Inflammatory macrophage treated with lipopolysaccharide for 4 hours (primary cell): ENCODE measurements around the gene OST4.
"Not testable (repeated sequence)": the region's sequence is repeated elsewhere in the genome, so short reads cannot be mapped to it uniquely, and the experiment has no call there.

ENCODE experiments used
- DNase-seq: peaks from one replicate; pipeline ENCODE4 v3.0.0-alpha.2; 2020

The OST4 gene

DNA sequence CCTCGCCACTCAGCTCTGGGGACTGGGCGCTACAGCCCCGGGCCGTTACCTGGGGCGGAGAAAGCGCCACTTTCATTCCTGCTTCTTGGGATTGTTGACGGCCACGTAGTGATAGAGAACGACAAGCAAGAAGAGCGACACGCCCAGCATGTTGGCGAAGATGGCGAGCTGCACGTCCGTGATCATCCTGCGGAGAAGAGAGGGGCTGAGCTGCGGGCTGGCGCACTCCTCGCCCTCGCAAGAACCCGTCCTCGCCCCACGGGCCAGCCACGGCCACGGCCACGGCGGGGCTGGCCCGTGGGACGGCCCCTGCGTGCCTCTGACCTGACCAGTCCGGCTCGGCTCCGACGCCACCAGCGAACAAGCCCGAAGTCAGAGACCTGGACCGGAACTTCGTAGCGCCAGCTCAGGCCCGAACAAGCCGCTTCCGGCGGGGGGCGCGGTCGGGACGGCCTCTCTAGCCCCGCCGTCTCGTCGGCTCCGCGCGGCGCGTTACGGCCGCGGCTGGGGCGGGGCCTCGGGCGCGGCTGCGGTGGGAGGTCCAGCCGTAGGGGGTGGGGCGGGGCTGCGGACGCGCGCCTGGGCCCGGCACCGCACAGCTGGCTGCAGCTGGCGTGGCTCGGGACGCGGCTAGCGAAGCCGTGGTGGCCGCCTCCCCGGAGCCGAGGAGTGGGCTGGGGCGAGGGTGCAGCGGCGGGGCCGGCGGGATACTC is at the start of gene OST4:
OST4 (minus strand) TSS at position 378 of the 713 bp plus-strand sequence.
- DNase-seq = peak; percentile 95

DNA sequence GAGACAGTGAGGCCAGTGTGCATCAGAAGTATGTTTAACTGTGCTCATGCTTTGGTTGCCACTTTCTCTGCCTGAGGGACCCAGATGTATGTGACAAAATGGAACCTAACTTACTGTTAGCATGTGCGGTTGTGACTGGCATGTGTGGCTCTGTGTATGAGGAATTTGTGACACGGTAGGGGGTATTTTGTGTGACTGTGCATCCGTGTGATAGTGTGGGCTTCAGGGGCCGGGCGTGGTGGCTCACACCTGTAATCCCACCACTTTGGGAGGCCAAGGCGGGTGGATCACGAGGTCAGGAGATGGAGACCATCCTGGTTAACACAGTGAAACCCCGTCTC is 47.8 kb upstream of the OST4 start:
- DNase-seq = not testable (repeated sequence)

DNA sequence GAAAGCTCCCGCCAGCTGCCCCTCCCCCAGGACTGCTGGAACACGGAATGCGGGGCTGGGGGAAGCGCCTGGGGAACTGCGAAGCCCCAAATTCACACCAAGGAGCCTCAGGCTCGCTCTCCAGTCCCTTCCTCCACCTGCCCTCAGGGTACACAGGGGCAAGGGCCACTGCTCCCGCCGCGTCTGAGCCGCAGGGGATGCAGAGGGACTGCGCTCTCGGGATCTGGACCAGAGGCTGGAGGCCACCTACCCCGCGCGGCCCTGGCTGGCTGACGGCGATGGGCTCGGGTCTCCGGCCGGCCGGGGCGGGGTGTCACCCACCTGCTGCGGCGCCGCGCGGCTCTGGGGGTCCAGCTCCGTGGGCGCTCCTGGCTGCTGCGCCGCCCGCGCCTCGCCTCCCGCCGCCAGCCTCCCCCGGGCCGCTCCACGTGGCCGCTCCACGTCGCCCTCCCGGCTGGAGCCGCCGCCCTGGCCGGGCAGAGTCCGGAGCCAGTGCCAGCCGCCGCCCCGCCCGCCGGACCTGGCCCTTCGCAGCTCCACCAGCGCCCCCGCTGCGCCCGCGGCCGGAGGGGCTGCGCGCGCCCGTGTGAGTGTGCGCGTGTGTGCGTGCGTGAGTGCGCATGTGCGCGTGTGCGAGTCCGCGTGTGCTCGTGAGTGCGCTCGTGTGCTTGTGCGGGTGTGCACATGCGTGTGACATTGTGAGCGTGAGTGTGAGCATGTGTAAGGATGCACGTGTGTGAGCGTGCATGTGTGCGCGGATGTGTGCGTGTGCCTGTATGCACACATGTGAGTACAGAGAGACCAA is 47.3 kb upstream of the OST4 start, which contains the start of gene CGREF1:
CGREF1 (minus strand) TSS at position 604 of the 805 bp plus-strand sequence. CDS start 14,762 bp downstream, outside the sequence.
- DNase-seq = no peak

DNA sequence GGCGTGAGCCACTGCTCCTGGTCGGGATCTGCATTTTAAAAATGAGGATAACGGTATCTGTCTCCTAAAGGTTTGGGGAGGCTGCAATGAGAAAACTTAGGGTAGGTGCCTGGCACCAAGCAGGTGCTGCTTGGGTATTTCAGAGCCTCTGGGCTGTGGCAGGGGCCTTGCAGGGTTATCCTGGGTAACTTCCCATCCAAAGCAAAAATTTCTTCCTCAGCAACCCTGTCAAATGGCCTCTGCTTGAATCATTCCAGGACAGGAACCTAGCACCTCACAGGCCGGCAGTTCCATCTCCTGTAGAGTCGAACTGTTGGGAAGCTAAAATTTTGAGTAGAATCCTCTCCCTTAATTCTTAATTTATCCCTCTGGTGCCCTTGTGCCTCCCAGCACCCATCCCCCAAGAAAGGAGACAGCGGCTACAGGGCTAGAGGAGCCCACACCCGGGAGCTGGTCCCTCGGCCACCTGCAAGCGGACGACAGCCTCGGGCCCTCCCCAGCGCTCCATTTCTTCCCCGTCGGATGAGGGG is 46.6 kb upstream of the OST4 start:
- no peak for DNase-seq

DNA sequence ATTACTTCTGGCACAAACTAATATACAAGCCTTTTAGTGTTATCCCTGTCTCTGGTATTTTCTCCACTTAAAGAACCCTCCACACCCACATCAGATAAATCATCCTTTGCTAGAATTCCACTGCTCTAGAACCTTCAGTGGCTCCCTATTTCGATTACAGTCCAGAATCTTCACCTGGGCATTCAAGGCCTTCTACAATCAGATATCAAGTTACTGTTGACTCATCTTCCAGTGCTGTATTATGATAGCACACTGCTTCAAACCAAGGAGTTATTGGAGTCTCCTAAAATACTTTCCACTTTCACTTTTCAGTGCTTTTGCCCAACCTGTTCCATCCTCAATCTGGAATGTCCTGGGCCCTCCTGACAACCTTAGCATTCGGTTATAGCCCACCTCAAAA is 44.1 kb upstream of the OST4 start:
- DNase-seq = no peak

DNA sequence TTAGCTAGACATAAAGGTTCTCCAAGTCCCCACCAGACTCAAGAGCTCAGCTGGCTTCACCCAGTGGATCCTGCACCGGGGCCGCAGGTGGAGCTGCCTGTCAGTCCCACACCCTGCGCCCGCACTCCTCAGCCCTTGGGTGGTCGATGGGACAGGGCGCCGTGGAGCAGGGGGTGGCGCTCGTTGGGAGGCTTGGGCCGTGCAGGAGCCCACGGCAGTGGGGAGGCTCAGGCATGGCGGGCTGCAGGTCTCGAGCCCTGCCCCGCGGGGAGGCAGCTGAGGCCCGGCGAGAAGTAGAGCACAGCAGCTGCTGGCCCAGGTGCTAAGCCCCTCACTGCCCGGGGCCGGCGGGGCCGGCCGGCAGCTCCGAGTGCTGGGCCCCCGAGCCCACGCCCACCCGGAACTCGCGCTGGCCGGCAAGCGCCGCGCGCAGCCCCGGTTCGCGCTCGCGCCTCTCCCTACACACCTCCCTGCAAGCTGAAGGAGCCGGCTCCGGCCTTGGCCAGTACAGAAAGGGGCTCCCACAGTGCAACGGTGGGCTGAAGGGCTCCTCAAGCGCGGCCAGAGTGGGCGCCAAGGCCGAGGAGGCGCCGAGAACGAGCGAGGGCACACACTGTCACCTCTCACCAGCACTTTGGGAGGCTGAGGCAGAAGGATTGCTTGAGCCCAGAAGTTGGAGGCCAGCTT is 40.1 kb upstream of the OST4 start:
- not testable (repeated sequence) for DNase-seq

DNA sequence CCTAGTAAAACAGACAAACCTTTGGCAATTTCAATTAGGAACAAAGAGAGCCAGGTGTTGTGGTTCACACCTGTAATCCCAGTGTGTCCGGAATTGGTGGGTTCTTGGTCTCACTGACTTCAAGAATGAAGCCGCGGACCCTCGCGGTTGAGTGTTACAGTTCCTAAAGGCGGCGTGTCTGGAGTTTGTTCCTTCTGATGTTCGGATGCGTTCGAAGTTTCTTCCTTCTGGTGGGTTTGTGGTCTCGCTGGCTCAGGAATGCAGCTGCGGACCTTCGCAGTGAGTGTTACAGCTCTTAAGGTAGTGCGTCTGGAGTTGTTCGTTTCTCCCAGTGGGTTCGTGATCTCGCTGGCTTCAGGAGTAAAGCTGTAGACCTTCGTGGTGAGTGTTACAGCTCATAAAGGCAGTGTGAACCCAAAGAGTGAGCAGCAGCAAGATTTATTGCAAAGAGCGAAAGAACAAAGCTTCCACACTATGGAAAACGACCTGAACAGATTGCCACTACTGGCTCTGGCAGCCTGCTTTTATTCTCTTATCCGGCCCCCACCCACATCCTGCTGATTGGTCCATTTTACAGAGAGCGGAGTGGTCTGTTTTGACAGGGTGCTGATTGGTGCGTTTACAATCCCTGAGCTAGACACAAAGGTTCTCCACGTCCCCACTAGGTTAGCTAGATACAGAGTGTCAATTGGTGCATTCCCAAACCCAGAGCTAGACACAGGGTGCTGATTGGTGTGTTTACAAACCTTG is 39.3 kb upstream of the OST4 start:
- DNase-seq = not testable (repeated sequence)

DNA sequence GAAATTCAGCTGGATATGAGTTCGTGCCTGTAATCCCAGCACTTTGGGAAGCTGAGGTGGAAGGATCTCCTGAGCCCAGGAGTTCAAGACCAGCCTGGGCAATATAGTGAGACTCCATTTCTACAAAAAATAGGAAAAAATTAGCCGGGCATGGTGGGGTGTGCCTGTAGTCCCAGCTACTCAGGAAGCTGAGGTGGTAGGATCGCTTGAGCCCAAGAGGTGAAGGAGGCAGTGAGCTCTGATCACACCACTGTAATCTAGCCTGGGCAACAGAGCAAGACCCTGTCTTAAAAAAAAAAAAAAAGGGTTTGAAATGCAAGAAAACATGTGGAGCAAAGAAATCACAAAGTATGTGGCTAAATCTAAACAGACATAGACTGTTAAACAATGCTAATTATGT is 37.6 kb upstream of the OST4 start:
- no peak for DNase-seq

DNA sequence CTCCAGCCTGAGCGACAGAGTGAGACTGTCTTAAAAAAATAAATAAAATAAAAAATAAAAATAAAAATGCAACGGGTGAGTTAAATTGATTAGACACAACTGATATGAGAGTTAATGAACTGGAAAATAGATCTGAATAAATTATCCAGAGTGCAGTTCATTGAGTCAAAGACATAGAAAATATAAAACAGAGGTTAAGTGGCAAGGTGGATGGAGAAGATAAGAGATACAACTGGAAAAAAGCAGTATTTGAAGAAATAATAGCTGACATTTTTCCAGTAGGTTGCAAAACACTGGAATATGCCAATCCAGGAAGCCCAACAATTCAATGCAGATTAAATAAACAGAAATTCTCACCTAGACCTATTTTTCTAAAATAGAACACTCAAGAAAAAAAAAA is 36.8 kb upstream of the OST4 start:
- DNase-seq = no peak

DNA sequence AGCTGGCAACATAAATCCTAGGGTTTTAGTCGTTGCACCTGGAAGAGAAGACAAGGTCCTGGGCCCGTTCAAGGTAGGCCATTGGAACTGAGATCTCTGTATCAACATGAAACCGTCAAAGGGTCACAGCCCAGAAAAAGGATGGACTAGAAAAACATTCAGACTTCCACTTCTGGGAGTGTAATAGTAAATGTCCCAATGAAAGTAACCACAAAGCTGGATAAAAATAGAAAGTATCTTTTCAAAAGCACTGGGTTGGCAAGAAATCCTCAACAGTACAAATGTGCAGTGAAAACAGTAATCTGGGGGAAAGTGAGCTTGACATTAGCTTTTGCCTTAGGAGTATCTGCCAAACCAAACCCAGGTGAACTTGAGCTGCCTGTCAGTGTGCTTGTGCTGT is 34.5 kb upstream of the OST4 start:
- no peak for DNase-seq

DNA sequence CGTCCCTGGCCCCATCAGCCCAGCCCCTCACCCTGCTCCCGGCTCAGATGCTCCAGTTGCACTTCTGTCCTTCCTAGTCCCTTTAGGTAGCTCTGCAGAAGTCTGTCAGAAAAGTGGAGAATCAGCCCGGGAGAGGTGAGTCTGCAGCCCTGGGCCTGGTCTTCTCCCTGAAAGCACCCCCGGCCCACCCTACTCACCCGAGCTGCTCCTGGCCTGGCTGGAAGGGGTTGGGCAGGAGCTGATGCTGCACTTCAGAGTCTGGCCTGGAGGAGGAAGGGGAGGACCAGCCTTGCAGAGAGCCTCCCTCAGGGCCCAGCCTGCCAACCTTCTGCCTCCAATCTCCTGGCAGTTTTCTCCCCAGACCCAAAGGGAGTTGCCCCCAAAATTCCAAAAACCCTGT is 30.9 kb upstream of the OST4 start:
- DNase-seq = no peak

DNA sequence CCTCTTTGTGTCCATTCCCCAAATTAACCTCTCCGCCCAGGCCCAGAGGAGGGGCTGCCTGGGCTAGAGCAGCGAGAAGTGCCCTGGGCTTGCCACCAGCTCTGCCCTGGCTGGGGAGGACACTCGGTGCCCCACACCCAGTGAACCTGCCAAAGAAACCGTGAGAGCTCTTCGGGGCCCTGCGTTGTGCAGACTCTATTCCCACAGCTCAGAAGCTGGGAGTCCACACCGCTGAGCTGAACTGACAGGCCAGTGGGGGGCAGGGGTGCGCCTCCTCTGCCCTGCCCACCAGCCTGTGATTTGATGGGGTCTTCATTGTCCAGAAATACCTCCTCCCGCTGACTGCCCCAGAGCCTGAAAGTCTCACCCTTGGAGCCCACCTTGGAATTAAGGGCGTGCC is 28.6 kb upstream of the OST4 start:
- DNase-seq = no peak

DNA sequence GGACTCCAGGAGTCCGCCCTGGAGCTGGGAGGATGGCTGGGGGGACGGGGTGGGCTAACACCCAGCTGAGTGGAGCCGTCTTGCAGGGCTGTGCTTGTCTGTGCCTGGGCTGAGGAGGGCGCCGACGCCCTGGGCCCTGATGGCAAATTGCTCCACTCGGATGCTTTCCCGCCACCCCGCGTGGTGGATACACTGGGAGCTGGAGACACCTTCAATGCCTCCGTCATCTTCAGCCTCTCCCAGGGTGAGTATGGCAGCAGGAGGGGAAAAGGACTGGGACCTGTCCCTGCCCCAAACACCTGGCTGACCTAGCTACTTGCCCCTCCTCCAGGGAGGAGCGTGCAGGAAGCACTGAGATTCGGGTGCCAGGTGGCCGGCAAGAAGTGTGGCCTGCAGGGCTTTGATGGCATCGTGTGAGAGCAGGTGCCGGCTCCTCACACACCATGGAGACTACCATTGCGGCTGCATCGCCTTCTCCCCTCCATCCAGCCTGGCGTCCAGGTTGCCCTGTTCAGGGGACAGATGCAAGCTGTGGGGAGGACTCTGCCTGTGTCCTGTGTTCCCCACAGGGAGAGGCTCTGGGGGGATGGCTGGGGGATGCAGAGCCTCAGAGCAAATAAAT is 28.0 kb upstream of the OST4 start:
- DNase-seq = no peak

DNA sequence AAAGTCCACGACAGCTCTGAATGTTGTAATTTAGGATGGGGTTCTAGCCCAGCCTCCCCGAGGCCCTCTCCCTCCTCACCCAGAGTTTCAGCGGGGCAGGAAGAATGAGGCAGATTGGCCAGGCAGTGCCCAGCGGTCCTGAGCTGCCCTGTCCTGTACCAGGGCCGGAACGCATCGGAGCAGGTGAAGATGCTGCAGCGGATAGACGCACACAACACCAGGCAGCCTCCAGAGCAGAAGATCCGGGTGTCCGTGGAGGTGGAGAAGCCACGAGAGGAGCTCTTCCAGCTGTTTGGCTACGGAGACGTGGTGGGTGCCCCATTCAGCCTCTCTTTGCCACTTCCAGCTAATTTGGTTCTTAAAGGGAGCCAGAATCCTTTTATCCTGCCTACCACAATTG is 25.9 kb upstream of the OST4 start:
- no peak for DNase-seq

DNA sequence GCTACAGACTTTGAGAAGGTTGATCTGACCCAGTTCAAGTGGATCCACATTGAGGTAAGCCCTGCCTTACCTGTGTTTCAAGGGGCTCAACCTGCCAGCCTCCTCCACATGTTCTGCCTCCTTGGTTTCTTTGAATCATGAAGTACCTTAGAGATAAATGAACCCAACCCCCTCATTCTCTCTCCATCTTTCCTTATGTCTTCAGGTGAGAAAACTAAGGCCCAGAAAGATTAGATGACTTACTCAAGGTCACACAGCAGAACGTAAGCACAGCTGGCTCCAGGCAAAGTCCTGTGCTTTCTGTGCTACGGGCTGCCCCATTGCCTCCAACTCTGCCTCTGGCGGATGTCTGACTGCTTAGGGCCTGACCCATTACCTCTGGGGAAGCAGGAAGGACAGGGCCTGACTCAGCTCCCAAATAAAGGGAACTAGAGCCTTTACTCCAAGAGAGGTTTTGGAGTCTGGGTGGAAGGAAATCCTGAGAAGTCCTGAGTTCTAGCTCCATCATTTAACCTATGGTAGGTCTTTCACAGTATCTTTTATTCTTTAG is 25.4 kb upstream of the OST4 start:
- DNase-seq = peak; percentile 75

DNA sequence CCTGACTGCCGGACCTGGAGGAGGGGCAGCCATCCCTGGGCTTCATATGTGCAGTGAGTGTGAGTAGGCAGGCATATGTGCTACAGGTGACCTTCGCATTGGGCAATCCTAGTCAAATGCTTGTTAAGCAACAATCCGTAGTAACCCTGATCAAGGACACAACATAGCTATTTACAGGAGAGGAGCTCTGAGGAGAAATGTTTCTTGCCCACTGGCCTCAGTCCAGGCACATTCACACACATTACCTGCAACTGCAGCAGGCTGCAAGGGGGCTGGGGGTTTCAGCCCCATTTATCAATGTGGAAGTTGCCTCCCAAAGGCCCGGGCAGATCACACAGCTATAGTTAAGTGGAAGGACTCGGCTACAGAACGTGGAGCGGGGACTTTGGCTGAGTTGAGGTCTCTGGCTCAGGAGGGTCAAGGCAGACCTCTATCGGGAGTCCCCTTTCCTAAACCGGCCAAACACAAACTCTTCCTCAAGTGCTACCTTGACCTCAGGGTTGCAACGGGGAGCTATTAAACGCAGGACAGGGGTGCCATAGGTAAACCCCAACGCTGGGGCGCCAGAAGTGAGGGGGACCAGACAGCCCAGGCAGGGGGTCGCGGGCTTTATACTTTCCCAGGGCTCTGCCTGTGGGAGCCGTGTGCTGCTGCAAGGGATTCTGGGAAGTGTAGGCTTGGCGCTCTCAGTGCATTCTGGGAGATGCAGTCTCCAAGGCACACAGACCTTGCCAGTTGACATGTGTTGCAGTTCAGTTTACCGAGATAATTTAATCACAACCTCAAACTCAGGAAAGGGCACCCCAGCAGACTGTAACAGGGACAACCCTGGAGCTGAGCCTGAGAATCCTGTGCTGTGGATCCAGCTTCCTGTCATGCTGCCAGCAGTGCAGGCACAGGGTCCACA is 24.5 kb upstream of the OST4 start:
- DNase-seq = peak; percentile 50

DNA sequence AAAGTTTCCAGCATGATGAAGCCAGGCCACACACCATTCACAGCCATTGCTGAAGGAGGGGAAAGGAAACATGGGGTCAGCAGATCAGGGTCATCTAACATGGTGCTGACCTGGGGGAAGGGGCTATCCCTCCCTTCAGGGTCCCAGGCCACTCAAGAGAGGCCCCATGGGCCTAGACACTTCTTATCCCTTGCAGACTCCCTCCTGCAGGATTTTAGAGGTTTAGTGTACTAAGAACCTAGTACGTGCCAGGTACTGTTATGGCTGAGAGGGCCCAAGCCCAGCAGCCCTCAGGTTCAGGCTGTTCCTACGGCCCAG is 23.9 kb upstream of the OST4 start:
- DNase-seq = no peak

DNA sequence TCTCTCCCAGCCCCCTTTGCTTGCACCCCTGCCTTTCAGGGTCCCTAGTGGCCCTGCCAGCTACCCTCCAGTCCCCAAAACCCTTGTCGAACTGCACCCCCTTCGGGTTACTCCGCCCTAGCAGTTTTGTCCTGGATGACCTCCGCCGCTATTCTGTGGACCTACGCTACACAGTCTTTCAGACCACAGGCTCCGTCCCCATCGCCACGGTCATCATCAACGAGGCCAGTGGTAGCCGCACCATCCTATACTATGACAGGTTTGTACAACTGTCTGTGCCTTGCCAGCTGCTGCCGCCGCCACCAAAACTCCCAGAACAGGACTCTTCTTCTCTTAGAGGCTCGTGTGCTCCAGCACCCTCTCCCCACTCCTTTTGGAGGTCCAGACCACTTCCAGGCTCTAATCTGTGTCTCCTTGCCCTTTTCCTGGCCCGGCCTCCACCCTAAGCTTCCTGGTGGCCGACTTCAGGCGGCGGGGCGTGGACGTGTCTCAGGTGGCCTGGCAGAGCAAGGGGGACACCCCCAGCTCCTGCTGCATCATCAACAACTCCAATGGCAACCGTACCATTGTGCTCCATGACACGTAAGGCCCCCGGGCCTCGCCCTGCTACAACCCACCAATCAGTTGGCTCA is 23.0 kb upstream of the OST4 start:
- no peak for DNase-seq

DNA sequence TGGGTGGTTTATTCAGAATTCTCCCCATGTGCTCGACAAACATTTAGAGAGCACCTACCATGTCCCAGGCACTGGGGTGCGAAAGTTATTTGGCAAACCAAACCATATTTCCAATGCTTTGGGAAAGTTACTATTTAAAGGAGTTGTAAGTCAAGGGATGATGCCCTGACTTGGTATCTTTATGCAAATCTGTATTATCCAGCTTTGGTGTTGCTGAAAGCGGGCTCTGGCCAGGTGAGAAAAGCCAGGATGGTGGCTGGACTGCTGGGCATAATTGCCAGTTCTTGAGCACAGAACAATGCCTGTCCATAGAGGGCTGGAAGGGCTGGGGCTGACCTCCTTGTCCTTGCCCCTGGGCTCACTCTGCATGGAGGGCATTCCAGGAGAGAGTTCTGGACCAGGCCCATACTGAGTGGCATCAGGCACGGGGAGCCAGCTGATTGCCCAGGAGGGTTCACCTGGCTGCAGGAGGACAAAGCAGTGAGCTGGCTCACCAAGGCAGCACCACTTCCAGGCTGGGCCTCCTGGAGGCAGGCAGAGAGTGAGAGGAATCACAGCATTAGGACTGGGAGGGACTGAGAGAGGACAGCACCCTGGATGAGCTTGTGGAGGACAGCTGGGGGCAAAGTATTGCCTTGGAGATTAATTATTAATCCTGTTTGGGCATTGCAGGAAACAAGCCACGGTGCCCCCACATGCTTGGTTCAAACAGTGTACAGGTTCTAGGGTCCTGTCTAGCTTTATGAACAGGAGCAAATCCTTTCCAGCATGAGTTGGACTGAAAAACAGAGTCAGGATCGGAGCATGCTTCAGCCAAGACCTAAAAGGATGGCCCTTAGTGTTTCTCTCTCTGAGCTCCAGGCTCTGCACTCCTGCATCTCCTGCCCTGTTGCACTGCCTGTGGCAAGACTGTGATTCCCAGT is 22.2 kb upstream of the OST4 start:
- DNase-seq = no peak
